GM12872 (cell line): Measurements from ENCODE around the gene OR7D4.

ENCODE experiments used
- CTCF ChIP-seq: IDR thresholded peaks from 3 replicates; pipeline ENCODE4 v1.5.1; 2011; ENCODE audit warnings: low read depth, mild to moderate bottlenecking, low read length, moderate library complexity; ENCODE audit not compliant: insufficient read depth

Gene OR7D4

GRCh38 chr19:9219489-9219888 lies at the start of gene OR7D4:
Gene OR7D4, minus strand, starts transcription at chr19:9219589. Its CDS starts 4,752 bp downstream, at chr19:9214837.
- TF ChIP-seq CTCF, result no peak

GRCh38 chr19:9251236-9251635 lies 31.8 kb upstream of the OR7D4 start:
- TF ChIP-seq CTCF, result no peak

GRCh38 chr19:9250630-9251029 lies 31.2 kb upstream of the OR7D4 start, which contains the start of gene OR7E24:
Gene OR7E24, plus strand, starts transcription at chr19:9250930. Its CDS starts 114 bp downstream, at chr19:9251044.
- no peak for TF ChIP-seq CTCF

- TF ChIP-seq CTCF, result peak; percentile 89
These were observed 13.8 kb downstream of the OR7D4 start for GRCh38 chr19:9205501-9206113.

GRCh38 chr19:9189535-9189934 lies 29.9 kb downstream of the OR7D4 start:
- no peak for TF ChIP-seq CTCF

- no peak for TF ChIP-seq CTCF
These were observed 32.2 kb downstream of the OR7D4 start for GRCh38 chr19:9187191-9187590.

GRCh38 chr19:9183000-9183399 lies 36.4 kb downstream of the OR7D4 start:
- TF ChIP-seq CTCF, result no peak
